HepG2 (cell line): Measurements from ENCODE around the gene FAAP20.

Experiments
- AGO2 ChIP-seq: fragments of 200-400 bp; formaldehyde crosslinking; optimal IDR thresholded peaks from 2 replicates; pipeline ENCODE3; 2017; ENCODE audit warnings: mild to moderate bottlenecking, low read depth, low read length, moderate library complexity
- EZH2 ChIP-seq: conservative IDR thresholded peaks from 2 replicates; pipeline ENCODE4 v1.6.1; 2012; ENCODE audit warnings: mild to moderate bottlenecking, low read depth, low read length, moderate library complexity
- SMARCC2 ChIP-seq: fragments of 450-650 bp; IDR thresholded peaks from 2 replicates; pipeline ENCODE4 v1.6.1; 2017; ENCODE audit warnings: antibody characterized with exemption, mild to moderate bottlenecking
- SYNCRIP ChIP-seq: fragments of 200-400 bp; formaldehyde crosslinking; IDR thresholded peaks from 2 replicates; pipeline ENCODE4 v1.6.1; 2018; ENCODE audit warnings: mild to moderate bottlenecking, low read depth, low read length; ENCODE audit not compliant: insufficient read depth
- TCF12 ChIP-seq, 2 experiments: fragments of 450-650 bp in 1 of 2; sonication (generic) in 1 of 2; formaldehyde crosslinking in 1 of 2; IDR thresholded peaks; 2 replicates each; pipeline versions ENCODE4 v1.6.1 to v1.8.0; 2017 to 2022; ENCODE audit warnings: antibody characterized with exemption in 1 of 2, mild to moderate bottlenecking in 1 of 2, missing genetic modification reagents in 1 of 2, moderate library complexity in 1 of 2
- ZNF543 ChIP-seq: sonication (generic); formaldehyde crosslinking; IDR thresholded peaks from 2 replicates; pipeline ENCODE4 v1.4.0; 2020; ENCODE audit warnings: mild to moderate bottlenecking, missing genetic modification reagents
- ZNF674 ChIP-seq: sonication (generic); formaldehyde crosslinking; IDR thresholded peaks from 2 replicates; pipeline ENCODE4 v1.5.0; 2020; ENCODE audit warnings: low read depth, mild to moderate bottlenecking, missing genetic modification reagents
- TF ChIP-seq, protein P1 (sequence below): sonication (generic); formaldehyde crosslinking; IDR thresholded peaks from 2 replicates; pipeline ENCODE4 v1.9.0; 2022; ENCODE audit warnings: low read depth, missing genetic modification reagents
- TF ChIP-seq, protein P2 (sequence below): sonication (generic); formaldehyde crosslinking; IDR thresholded peaks from 2 replicates; pipeline ENCODE4 v1.8.1; 2023; ENCODE audit warnings: mild to moderate bottlenecking, moderate library complexity, missing genetic modification reagents
- TF ChIP-seq, protein P3 (sequence below): sonication (generic); formaldehyde crosslinking; IDR thresholded peaks from 2 replicates; pipeline ENCODE4 v1.9.0; 2021; ENCODE audit warnings: missing genetic modification reagents, borderline replicate concordance
- TF ChIP-seq, protein P4 (sequence below): sonication (generic); formaldehyde crosslinking; conservative IDR thresholded peaks from 2 replicates; pipeline ENCODE4 v1.4.0; 2020; ENCODE audit warnings: mild to moderate bottlenecking, missing genetic modification reagents, moderate library complexity

DNA sequence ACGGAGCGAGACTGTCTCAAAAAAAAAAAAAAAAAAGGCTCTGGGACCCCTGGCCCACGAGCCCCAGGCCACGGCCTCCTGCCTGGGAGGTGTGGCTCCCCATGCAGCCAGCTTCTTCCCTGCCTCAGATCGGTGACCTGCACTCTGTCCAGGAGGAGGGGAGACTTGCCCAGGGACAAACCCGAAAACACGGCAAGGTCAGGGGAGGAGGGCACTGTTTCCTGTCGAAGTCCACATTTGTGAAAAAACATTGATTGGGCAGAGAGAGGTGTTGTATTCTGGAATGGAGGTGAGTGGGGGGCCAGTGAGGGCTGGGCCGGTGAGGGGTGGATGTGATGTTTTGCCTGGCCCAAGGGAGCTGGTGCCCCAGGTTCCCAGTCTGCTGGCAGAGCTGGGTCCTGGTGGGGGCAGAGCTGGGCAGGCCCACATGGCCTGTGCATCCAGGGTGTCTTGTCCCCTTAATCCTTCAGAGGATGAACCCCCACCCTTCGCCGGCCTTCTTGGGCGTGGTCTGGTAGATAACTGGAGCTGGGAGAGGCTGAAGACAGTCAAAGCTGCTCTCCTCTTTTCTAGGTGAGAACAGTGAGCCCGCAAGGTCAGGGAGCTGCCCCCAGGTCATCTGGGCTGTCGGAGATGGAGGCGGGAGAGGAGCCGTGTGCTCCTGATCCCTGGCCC, 12.4 kb upstream of the FAAP20 start:
- TF ChIP-seq, protein P1, sequence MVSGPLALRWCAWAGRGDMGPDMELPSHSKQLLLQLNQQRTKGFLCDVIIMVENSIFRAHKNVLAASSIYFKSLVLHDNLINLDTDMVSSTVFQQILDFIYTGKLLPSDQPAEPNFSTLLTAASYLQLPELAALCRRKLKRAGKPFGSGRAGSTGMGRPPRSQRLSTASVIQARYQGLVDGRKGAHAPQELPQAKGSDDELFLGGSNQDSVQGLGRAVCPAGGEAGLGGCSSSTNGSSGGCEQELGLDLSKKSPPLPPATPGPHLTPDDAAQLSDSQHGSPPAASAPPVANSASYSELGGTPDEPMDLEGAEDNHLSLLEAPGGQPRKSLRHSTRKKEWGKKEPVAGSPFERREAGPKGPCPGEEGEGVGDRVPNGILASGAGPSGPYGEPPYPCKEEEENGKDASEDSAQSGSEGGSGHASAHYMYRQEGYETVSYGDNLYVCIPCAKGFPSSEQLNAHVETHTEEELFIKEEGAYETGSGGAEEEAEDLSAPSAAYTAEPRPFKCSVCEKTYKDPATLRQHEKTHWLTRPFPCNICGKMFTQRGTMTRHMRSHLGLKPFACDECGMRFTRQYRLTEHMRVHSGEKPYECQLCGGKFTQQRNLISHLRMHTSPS, result no peak
- TF ChIP-seq ZNF674 (CRISPR knock-in tag), result no peak
- no peak for TF ChIP-seq AGO2
- TF ChIP-seq, protein P2, sequence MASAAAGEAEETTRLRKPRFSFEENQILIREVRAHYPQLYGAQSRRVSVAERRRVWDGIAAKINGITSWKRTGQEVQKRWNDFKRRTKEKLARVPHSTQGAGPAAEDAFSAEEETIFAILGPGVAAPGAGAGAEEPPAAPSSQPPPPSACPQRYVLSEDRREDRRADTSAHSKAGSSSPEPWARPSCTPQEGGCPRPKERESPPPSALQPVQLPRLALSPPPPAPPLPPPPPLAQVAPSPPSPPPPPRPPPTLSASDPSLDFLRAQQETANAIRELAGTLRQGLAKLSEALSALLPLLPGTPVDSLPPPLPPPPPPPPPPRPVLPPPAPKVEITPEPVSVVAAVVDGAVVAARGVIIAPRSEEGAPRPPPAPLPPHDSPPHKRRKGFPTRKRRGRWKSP (CRISPR knock-in tag), result no peak
- TF ChIP-seq TCF12 (IDR thresholded peaks at IDR 0.05), result no peak
- no peak for TF ChIP-seq TCF12 (CRISPR knock-in tag; IDR thresholded peaks at IDR 0.05)
- TF ChIP-seq EZH2, result no peak
- TF ChIP-seq ZNF543 (CRISPR knock-in tag), result no peak
- TF ChIP-seq, protein P3, sequence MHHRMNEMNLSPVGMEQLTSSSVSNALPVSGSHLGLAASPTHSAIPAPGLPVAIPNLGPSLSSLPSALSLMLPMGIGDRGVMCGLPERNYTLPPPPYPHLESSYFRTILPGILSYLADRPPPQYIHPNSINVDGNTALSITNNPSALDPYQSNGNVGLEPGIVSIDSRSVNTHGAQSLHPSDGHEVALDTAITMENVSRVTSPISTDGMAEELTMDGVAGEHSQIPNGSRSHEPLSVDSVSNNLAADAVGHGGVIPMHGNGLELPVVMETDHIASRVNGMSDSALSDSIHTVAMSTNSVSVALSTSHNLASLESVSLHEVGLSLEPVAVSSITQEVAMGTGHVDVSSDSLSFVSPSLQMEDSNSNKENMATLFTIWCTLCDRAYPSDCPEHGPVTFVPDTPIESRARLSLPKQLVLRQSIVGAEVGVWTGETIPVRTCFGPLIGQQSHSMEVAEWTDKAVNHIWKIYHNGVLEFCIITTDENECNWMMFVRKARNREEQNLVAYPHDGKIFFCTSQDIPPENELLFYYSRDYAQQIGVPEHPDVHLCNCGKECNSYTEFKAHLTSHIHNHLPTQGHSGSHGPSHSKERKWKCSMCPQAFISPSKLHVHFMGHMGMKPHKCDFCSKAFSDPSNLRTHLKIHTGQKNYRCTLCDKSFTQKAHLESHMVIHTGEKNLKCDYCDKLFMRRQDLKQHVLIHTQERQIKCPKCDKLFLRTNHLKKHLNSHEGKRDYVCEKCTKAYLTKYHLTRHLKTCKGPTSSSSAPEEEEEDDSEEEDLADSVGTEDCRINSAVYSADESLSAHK (CRISPR knock-in tag), result no peak
- TF ChIP-seq SYNCRIP, result no peak
- TF ChIP-seq SMARCC2, result no peak
- TF ChIP-seq, protein P4, sequence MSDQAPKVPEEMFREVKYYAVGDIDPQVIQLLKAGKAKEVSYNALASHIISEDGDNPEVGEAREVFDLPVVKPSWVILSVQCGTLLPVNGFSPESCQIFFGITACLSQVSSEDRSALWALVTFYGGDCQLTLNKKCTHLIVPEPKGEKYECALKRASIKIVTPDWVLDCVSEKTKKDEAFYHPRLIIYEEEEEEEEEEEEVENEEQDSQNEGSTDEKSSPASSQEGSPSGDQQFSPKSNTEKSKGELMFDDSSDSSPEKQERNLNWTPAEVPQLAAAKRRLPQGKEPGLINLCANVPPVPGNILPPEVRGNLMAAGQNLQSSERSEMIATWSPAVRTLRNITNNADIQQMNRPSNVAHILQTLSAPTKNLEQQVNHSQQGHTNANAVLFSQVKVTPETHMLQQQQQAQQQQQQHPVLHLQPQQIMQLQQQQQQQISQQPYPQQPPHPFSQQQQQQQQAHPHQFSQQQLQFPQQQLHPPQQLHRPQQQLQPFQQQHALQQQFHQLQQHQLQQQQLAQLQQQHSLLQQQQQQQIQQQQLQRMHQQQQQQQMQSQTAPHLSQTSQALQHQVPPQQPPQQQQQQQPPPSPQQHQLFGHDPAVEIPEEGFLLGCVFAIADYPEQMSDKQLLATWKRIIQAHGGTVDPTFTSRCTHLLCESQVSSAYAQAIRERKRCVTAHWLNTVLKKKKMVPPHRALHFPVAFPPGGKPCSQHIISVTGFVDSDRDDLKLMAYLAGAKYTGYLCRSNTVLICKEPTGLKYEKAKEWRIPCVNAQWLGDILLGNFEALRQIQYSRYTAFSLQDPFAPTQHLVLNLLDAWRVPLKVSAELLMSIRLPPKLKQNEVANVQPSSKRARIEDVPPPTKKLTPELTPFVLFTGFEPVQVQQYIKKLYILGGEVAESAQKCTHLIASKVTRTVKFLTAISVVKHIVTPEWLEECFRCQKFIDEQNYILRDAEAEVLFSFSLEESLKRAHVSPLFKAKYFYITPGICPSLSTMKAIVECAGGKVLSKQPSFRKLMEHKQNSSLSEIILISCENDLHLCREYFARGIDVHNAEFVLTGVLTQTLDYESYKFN (CRISPR knock-in tag), result peak; percentile 43; the same call in 1 of the 2 replicates
